IPS-18c (cell line): ENCODE results near the gene SCRN2.

Experiments
- H3K4me3 ChIP-seq: 2 replicates; pipeline ENCODE4 v1.7.0; 2013; ENCODE audit warnings: low read depth, mild to moderate bottlenecking, low read length, moderate library complexity; ENCODE audit not compliant: insufficient read depth
- H3K9me3 ChIP-seq: one replicate; pipeline ENCODE4 v1.6.1; 2013; ENCODE audit warnings: mild to moderate bottlenecking, low read length, moderate library complexity; ENCODE audit not compliant: control insufficient read depth, insufficient read depth

SCRN2 gene

GRCh38 chr17:47840742-47841487, at the start of gene SCRN2:
TSS of gene SCRN2 (minus strand) at chr17:47841273. CDS start at chr17:47840843, 430 bp downstream.
- no peaks in the 10 kb centered on the region for H3K9me3 ChIP-seq
- H3K4me3 ChIP-seq, result peak within 1 kb of the TSS; percentile 89

GRCh38 chr17:47889734-47890529, 48.9 kb upstream of the SCRN2 start:
- H3K4me3 ChIP-seq, result no peak overlapping the region
- H3K9me3 ChIP-seq, result no peaks in the 10 kb centered on the region

GRCh38 chr17:47888293-47888692, 47.2 kb upstream of the SCRN2 start:
- H3K4me3 ChIP-seq, result no peak overlapping the region
- no peaks in the 10 kb centered on the region for H3K9me3 ChIP-seq

GRCh38 chr17:47884905-47885730, 44.0 kb upstream of the SCRN2 start:
- Histone ChIP-seq H3K9me3 (no peaks in the 10 kb centered on the region), H3K4me3 (no peak overlapping the region)

GRCh38 chr17:47884427-47884740, 43.3 kb upstream of the SCRN2 start:
- Histone ChIP-seq H3K9me3 (no peaks in the 10 kb centered on the region), H3K4me3 (no peak overlapping the region)

GRCh38 chr17:47883589-47884426, 42.7 kb upstream of the SCRN2 start:
- no peaks in the 10 kb centered on the region for H3K9me3 ChIP-seq
- no peak overlapping the region for H3K4me3 ChIP-seq

- no peak overlapping the region for H3K4me3 ChIP-seq
- peaks cover 1% of the 10 kb centered on the region for H3K9me3 ChIP-seq
These were observed 41.9 kb upstream of the SCRN2 start for GRCh38 chr17:47882695-47883588.

- H3K4me3 ChIP-seq, result no peak overlapping the region
- H3K9me3 ChIP-seq, result peaks cover 2% of the 10 kb centered on the region
These were observed 41.2 kb upstream of the SCRN2 start for GRCh38 chr17:47882247-47882646.

GRCh38 chr17:47879776-47880454, 38.8 kb upstream of the SCRN2 start:
- Histone ChIP-seq H3K4me3 (no peak overlapping the region), H3K9me3 (peaks cover 2% of the 10 kb centered on the region)

GRCh38 chr17:47879028-47879585, 38.0 kb upstream of the SCRN2 start:
- Histone ChIP-seq H3K4me3 (no peak overlapping the region), H3K9me3 (peaks cover 5% of the 10 kb centered on the region)

- peaks cover 5% of the 10 kb centered on the region for H3K9me3 ChIP-seq
- H3K4me3 ChIP-seq, result no peak overlapping the region
These were observed 37.3 kb upstream of the SCRN2 start for GRCh38 chr17:47878203-47879027.

GRCh38 chr17:47877368-47878034, 36.4 kb upstream of the SCRN2 start:
- H3K9me3 ChIP-seq, result peaks cover 5% of the 10 kb centered on the region
- no peak overlapping the region for H3K4me3 ChIP-seq

- Histone ChIP-seq H3K4me3 (no peak overlapping the region), H3K9me3 (peaks cover 5% of the 10 kb centered on the region)
These were observed 34.2 kb upstream of the SCRN2 start for GRCh38 chr17:47875011-47875985.
